ENCODE measurements around the gene PLGRKT.

The PLGRKT gene

DNA sequence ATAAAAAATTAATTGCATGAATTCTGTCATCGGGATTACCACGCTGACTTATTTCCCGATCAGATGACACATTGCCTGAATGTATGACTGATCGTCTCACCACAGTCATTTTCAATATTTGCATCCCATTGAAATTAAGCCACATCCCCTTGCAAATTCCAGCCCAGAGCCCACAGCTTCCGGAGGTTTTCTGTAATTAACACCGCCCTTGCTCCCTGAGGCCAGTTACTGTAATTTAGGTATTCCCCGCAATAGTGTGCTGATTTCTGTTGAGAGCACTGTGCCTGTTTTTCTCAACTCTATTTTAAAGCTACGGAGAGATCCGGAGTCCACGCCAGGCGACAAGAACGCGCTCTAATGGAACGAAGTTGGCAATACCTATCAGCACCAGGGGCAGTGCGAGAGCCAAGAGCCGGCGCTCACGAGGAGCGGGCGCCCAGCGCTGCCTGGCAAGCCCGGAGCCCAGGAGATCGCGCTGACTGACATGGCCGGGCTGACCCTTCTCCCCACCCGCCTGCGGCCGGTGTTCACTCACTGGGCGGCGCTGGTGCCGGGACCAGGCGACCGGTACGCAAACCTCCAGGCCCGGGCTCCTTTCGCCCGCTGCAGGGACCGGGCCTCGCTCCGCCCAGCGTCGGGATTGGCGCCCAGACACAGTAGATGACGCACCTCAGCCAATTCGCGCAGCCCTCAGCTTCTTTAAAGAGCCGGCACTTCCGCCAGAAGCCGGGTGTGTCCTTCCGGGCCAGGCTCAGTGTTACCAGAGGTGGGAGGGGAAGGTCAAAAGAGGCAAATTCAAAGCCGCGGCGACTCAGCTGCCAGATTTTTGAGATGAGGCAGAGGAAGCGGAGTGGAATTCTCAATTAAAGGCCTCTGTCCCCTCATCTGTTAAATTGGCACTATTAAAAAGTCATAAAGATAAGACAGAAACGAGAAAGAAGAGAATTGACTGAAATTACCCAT is at the start of gene PLGRKT:
PLGRKT (minus strand) TSS at position 672 of the 963 bp plus-strand sequence. CDS start 5,948 bp downstream, outside the sequence.
- no peak for TF ChIP-seq GATA3 (IDR thresholded peaks at IDR 0.05; ENCODE audit: low read depth, low read length)
- peak; percentile 21; the same call in 1 of the 2 replicates for TF ChIP-seq GATA2 (IDR thresholded peaks at IDR 0.05; ENCODE audit: low read depth, low read length)

DNA sequence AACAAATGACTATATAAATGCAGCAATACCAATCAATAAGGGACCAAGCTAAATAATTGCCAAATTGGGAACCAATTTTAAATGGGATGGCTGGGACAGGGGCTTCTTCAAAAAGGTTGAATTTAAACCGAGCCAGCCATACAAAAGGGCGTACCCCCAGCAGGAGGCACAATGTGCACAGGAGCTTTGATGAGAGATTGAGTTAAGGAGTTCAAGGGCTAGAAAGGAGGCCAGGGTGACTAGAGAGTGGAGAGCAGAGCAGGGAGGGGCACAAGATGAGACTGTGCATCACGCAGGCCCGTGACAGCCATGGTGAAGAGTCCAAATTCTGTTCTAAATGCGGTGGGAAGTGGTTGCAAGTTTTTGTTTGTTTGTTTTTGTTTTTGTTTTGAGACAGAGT is 49.3 kb upstream of the PLGRKT start:
- TF ChIP-seq GATA3 (IDR thresholded peaks at IDR 0.05; ENCODE audit: low read depth, low read length) (no peak), GATA2 (IDR thresholded peaks at IDR 0.05; ENCODE audit: low read depth, low read length) (no peak)

- TF ChIP-seq GATA2 (IDR thresholded peaks at IDR 0.05; ENCODE audit: low read depth, low read length) (no peak), GATA3 (IDR thresholded peaks at IDR 0.05; ENCODE audit: low read depth, low read length) (no peak)
Measured at GRCh38 chr9:5485378-5486085, 47.8 kb upstream of the PLGRKT start.

DNA sequence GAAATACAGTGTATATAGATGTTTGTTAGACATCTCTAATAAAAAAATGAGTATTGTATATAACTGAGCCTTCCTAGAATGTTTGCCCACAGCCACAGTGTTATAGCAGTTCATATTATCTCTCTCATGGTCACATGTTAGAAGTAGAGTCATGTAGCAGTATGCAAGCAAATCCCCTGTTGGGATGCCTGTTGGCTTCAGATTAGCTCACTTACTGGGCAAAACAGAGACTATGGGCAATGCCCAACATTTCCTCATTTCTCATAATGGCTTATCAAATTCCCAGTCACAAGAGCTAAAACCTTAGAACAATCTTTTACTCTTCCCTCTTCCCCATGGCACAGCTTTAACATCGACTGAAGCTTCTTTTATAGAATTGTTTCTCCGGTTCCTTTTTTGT is 45.6 kb upstream of the PLGRKT start:
- no peak for TF ChIP-seq GATA2 (IDR thresholded peaks at IDR 0.05; ENCODE audit: low read depth, low read length)

DNA sequence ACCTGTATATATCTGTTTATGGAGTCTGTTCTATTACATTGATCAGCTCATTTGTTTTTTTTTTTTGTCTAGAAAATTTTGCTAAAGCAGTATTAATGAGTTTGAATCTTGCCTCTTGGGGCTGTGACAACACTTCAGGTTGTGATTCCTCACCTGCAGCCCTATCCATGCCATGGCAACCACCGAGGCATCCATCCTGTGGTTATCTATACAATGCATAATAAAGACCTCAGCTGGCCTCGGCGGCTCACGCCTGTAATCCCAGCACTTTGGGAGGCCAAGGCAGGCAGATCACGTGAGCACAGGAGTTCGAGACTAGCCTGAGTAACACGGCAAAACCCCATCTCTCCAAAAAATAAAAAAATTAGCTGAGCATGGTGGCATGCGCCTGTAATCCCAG is 44.5 kb upstream of the PLGRKT start:
- TF ChIP-seq GATA3 (IDR thresholded peaks at IDR 0.05; ENCODE audit: low read depth, low read length) (no peak), GATA2 (IDR thresholded peaks at IDR 0.05; ENCODE audit: low read depth, low read length) (no peak)

DNA sequence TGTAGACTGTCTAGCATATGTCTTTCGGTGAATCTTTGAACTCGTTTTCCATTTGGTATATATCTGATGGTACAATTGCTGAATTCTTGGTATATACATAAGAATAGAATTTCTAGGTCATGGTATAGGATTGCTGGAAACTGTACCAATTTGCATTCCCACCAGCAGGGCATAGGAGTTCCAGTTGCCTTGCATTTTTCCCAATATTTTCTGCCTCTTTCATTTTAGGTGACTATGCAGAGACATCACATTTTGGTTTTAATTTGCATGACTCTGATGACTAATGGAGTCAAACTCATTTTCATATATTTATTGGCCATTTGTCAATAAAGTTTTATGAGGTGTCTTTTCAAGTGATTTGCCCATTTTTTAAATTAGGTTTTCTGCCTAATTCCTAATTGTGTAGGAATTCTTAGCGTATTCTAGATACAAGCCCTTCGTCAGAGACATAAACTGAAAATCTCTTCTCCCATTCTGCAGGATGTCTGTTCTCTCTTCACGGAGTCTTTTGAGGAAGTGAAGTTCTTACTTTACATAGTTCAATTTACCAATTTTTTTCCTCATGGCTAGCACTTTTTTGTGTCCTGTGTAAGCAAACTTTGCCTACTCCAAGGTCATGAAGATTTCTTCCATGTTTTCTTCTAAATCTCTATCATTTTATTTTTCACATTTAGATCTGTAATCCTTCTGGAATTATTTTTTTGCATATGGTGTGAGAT is 43.8 kb upstream of the PLGRKT start:
- TF ChIP-seq GATA3 (IDR thresholded peaks at IDR 0.05; ENCODE audit: low read depth, low read length), result no peak
- no peak for TF ChIP-seq GATA2 (IDR thresholded peaks at IDR 0.05; ENCODE audit: low read depth, low read length)

DNA sequence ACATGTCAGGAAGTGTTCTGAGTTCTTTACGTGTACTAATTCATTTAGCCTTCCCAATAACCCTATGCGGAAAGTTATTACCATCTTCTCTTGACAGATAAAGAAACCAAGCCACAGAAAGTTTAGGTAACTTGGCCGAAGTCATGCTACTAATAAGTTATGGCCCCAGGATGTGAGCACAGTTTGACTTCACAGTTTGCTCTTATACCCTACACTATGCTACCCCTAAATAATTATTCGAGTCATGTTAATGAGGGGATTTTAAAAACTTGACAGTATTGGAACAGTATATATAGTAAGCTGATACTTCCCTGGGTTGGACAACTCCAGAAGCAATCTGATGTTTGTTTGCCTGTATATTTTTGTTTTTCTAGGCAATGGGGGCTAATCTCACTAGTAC is 43.2 kb upstream of the PLGRKT start:
- no peak for TF ChIP-seq GATA3 (IDR thresholded peaks at IDR 0.05; ENCODE audit: low read depth, low read length)

DNA sequence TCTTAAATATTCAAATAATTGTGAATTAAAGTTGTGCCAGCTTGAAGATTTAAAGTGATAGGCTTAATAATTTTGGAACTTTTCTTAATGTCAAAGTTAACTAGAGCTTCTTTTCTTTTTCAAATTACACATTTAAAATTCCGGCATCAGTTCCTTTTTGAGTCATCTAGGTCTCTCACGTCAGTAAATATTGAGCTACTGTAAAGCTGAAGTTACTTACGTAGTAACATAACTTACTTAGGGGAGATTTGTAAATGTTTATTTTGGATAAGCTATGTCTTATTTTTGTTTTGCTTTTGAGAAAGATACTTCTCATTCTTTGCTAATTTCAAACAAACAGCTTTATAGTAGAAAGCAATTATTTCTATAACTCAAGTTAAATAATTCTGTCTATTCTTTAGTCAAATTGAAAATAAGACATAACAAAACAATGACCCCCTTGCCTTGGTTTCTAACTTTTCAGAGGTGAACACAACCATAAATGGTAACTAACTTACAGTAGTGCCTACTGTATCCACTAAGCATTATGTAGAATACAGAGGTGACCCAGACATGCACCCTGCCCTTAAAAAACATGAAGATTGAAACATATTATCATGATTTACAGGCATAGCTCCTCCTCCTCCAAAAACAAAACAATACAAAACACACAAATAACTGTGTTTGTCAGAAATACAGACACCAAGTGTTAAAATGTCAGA is 42.4 kb upstream of the PLGRKT start:
- TF ChIP-seq GATA2 (IDR thresholded peaks at IDR 0.05; ENCODE audit: low read depth, low read length), result no peak
- no peak for TF ChIP-seq GATA3 (IDR thresholded peaks at IDR 0.05; ENCODE audit: low read depth, low read length)

DNA sequence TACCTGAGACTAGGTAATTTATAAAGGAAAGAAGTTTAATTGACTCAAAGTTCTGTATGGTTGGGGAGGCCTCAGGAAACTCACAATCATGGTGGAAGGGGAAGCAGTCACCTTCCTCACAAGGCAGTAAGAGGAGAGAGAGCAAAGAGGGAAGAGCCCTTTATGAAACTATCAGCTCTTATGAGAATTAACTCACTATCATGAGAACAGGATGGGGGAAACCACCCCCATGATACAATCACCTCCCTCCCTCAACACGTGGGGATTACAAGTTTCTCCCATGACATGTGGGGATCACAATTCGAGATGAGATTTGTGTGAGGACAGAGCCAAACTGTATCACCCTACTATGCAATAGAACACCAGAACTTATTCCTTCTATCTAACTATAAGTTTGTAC is 40.5 kb upstream of the PLGRKT start:
- TF ChIP-seq GATA3 (IDR thresholded peaks at IDR 0.05; ENCODE audit: low read depth, low read length) (no peak), GATA2 (IDR thresholded peaks at IDR 0.05; ENCODE audit: low read depth, low read length) (no peak)

- TF ChIP-seq GATA3 (IDR thresholded peaks at IDR 0.05; ENCODE audit: low read depth, low read length) (no peak), GATA2 (IDR thresholded peaks at IDR 0.05; ENCODE audit: low read depth, low read length) (no peak)
Measured at GRCh38 chr9:5470816-5471215, 33.1 kb upstream of the PLGRKT start.

DNA sequence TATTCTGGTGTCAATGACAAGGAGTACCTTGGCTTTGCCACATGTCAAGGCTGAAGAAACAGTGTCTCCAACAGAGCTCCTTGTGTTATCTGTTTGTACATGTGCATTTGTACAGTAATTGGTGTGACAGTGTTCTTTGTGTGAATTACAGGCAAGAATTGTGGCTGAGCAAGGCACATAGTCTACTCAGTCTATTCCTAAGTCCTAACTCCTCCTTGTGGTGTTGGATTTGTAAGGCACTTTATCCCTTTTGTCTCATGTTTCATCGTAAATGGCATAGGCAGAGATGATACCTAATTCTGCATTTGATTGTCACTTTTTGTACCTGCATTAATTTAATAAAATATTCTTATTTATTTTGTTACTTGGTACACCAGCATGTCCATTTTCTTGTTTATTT is 32.4 kb upstream of the PLGRKT start:
- TF ChIP-seq GATA3 (IDR thresholded peaks at IDR 0.05; ENCODE audit: low read depth, low read length) (no peak), GATA2 (IDR thresholded peaks at IDR 0.05; ENCODE audit: low read depth, low read length) (no peak)

DNA sequence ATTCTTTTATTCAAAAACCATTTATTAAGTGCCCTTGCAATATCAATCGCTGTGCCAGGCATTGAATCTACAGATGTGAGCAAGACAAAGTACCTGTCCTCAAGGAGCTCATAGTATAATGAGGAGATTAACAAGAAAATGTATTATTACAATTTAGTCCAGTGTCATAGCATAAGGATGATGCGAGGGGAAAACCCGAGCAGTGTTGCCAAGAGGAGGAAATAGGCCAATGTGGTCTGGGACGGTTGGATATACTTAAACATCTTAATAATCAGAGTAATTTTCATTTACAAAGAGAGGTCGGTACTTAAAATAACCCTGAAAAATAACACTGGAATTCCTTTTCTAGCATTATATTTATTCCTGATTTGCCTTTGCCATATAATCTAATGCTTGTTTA is 31.1 kb upstream of the PLGRKT start:
- no peak for TF ChIP-seq GATA3 (IDR thresholded peaks at IDR 0.05; ENCODE audit: low read depth, low read length)
- TF ChIP-seq GATA2 (IDR thresholded peaks at IDR 0.05; ENCODE audit: low read depth, low read length), result no peak

- no peak for TF ChIP-seq GATA3 (IDR thresholded peaks at IDR 0.05; ENCODE audit: low read depth, low read length)
- TF ChIP-seq GATA2 (IDR thresholded peaks at IDR 0.05; ENCODE audit: low read depth, low read length), result no peak
Measured at GRCh38 chr9:5466766-5467165, 29.0 kb upstream of the PLGRKT start.

DNA sequence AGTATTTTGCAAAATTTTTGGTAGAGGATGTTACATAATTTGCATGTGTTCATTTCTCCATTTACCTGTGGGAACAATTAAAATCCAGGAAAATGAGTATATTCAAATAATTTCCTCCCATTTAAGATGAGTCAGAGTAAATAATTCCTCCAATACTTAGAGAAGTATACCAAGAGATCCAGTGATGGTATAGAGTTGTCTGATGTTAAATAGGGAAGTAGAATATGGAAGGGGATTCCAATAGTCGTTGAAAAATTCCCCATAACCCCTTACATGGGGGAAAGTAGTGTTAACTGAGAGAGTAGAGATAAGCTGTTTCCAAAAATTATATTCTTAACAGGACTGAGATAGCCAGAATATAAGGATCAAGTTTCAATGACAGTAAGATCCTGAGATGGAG is 28.3 kb upstream of the PLGRKT start:
- TF ChIP-seq GATA3 (IDR thresholded peaks at IDR 0.05; ENCODE audit: low read depth, low read length), result no peak
- TF ChIP-seq GATA2 (IDR thresholded peaks at IDR 0.05; ENCODE audit: low read depth, low read length), result no peak
